ENCODE measurements around the gene ZDHHC17. TPM values are rescaled to one million over a fixed set of nuclear protein-coding genes. Genes with fewer than 3 reads are reported as not detected.

Gene ZDHHC17
- total and polyA plus RNA-seq, 5 experiments from 2014 or later: 10.1 to 68.0 (median 11.5) TPM

- Mint-ChIP-seq H3K27ac (peak overlapping the region in 2 of 10 donors; percentile 16 to 24), H3K4me3 (no peak overlapping the region), H3K9me3 (peaks cover 0 to 6% (median 0%) of the 10 kb centered on the region in 9 donors), H3K4me1 (peaks cover 0 to 5% (median 0%) of the 10 kb centered on the region in 4 donors), H3K27me3 (no peaks in the 10 kb centered on the region), H3K36me3 (peaks cover 17 to 56% (median 39%) of the 10 kb centered on the region in 3 donors)
- ATAC-seq (no peak), DNase-seq (no peak)
- POLR2A ChIA-PET: no interaction called here
Measured at GRCh38 chr12:76855271-76855670, 91.4 kb downstream of the ZDHHC17 start.

GRCh38 chr12:76856018-76856644, 92.2 kb downstream of the ZDHHC17 start:
- Mint-ChIP-seq H3K27me3 (no peaks in the 10 kb centered on the region), H3K36me3 (peaks cover 17 to 50% (median 31%) of the 10 kb centered on the region in 3 donors), H3K4me3 (no peak overlapping the region), H3K4me1 (peaks cover 0 to 5% (median 0%) of the 10 kb centered on the region in 4 donors), H3K9me3 (peaks cover 0 to 6% (median 0%) of the 10 kb centered on the region in 9 donors), H3K27ac (no peak overlapping the region)
- ATAC-seq (no peak), DNase-seq (no peak)
- POLR2A ChIA-PET: no interaction called here

GRCh38 chr12:76859611-76860010, 95.7 kb downstream of the ZDHHC17 start:
- H3K27ac Mint-ChIP-seq: peak overlapping the region in 1 of 10 donors; percentile 16

GRCh38 chr12:76860256-76860655, 96.3 kb downstream of the ZDHHC17 start:
- Mint-ChIP-seq H3K27ac (no peak overlapping the region), H3K27me3 (peaks cover 0 to 1% (median 0%) of the 10 kb centered on the region in 5 donors), H3K4me3 (no peak overlapping the region), H3K36me3 (peaks cover 6 to 20% (median 6%) of the 10 kb centered on the region in 3 donors), H3K9me3 (peaks cover 0 to 5% (median 0%) of the 10 kb centered on the region in 9 donors), H3K4me1 (peaks cover 0 to 5% (median 0%) of the 10 kb centered on the region in 4 donors)
- POLR2A ChIA-PET: no interaction called here
- no peak for DNase-seq
- no peak for ATAC-seq

More at GRCh38 chr12:76859611-76860010, 95.7 kb downstream of the ZDHHC17 start:
- ATAC-seq: no peak
- Mint-ChIP-seq H3K4me3 (no peak overlapping the region), H3K9me3 (peaks cover 0 to 6% (median 0%) of the 10 kb centered on the region in 9 donors), H3K27me3 (no peaks in the 10 kb centered on the region), H3K36me3 (peaks cover 11 to 26% (median 12%) of the 10 kb centered on the region in 3 donors), H3K4me1 (peaks cover 0 to 5% (median 0%) of the 10 kb centered on the region in 4 donors)
- POLR2A ChIA-PET: no interaction called here
- no peak for DNase-seq

- Mint-ChIP-seq H3K27me3 (peaks cover 0 to 20% (median 7%) of the 10 kb centered on the region in 5 donors), H3K4me1 (no peaks in the 10 kb centered on the region), H3K36me3 (no peaks in the 10 kb centered on the region), H3K27ac (no peak overlapping the region), H3K4me3 (no peak overlapping the region), H3K9me3 (no peaks in the 10 kb centered on the region)
- no peak for ATAC-seq
- DNase-seq: no peak
- POLR2A ChIA-PET: no interaction called here
Measured at GRCh38 chr12:76863005-76863670, 99.2 kb downstream of the ZDHHC17 start.

GRCh38 chr12:76863837-76864236, 99.9 kb downstream of the ZDHHC17 start:
- no peak overlapping the region for H3K27ac Mint-ChIP-seq
- no peaks in the 10 kb centered on the region for H3K36me3 Mint-ChIP-seq
- H3K4me1 Mint-ChIP-seq: no peaks in the 10 kb centered on the region
- ATAC-seq: no peak
- H3K4me3 Mint-ChIP-seq: no peak overlapping the region
- POLR2A ChIA-PET: no interaction called here
- H3K9me3 Mint-ChIP-seq: no peaks in the 10 kb centered on the region
- H3K27me3 Mint-ChIP-seq: peaks cover 0 to 24% (median 7%) of the 10 kb centered on the region in 5 donors
- DNase-seq: no peak

- no peak overlapping the region for H3K27ac Mint-ChIP-seq
- no peak overlapping the region for H3K4me3 Mint-ChIP-seq
- peaks cover 5 to 24% (median 8%) of the 10 kb centered on the region in 5 donors for H3K27me3 Mint-ChIP-seq
- POLR2A ChIA-PET: no interaction called here
- DNase-seq (no peak), ATAC-seq (no peak)
- H3K4me1 Mint-ChIP-seq: no peaks in the 10 kb centered on the region
- H3K9me3 Mint-ChIP-seq: no peaks in the 10 kb centered on the region
- no peaks in the 10 kb centered on the region for H3K36me3 Mint-ChIP-seq
Measured at GRCh38 chr12:76864791-76865400, 101.0 kb downstream of the ZDHHC17 start.

GRCh38 chr12:76866151-76866567, 102.2 kb downstream of the ZDHHC17 start:
- ATAC-seq: no peak
- POLR2A ChIA-PET: no interaction called here
- Mint-ChIP-seq H3K9me3 (no peaks in the 10 kb centered on the region), H3K36me3 (no peaks in the 10 kb centered on the region), H3K27me3 (peaks cover 8 to 28% (median 10%) of the 10 kb centered on the region in 5 donors), H3K4me1 (no peaks in the 10 kb centered on the region), H3K27ac (no peak overlapping the region), H3K4me3 (peak overlapping the region in 1 of 10 donors; percentile 5)
- no peak for DNase-seq

GRCh38 chr12:76866726-76867125, 102.8 kb downstream of the ZDHHC17 start:
- Mint-ChIP-seq H3K36me3 (no peaks in the 10 kb centered on the region), H3K27ac (no peak overlapping the region), H3K4me1 (no peaks in the 10 kb centered on the region), H3K4me3 (no peak overlapping the region), H3K27me3 (peaks cover 9 to 31% (median 10%) of the 10 kb centered on the region in 5 donors), H3K9me3 (no peaks in the 10 kb centered on the region)
- ATAC-seq: no peak
- POLR2A ChIA-PET: no interaction called here
- no peak for DNase-seq

GRCh38 chr12:76871082-76871481, 107.2 kb downstream of the ZDHHC17 start:
- H3K27ac Mint-ChIP-seq: peak overlapping the region in 1 of 10 donors; percentile 3
- no peaks in the 10 kb centered on the region for H3K4me1 Mint-ChIP-seq
- H3K9me3 Mint-ChIP-seq: no peaks in the 10 kb centered on the region
- no peaks in the 10 kb centered on the region for H3K36me3 Mint-ChIP-seq
- peaks cover 22 to 54% (median 39%) of the 10 kb centered on the region in 5 donors for H3K27me3 Mint-ChIP-seq
- DNase-seq (no peak), ATAC-seq (no peak)
- POLR2A ChIA-PET: no interaction called here
- H3K4me3 Mint-ChIP-seq: no peak overlapping the region

GRCh38 chr12:76871742-76872141, 107.8 kb downstream of the ZDHHC17 start:
- H3K36me3 Mint-ChIP-seq: no peaks in the 10 kb centered on the region
- no peak overlapping the region for H3K27ac Mint-ChIP-seq
- POLR2A ChIA-PET: no interaction called here
- ATAC-seq: no peak
- peaks cover 26 to 61% (median 36%) of the 10 kb centered on the region in 5 donors for H3K27me3 Mint-ChIP-seq
- DNase-seq: no peak
- H3K9me3 Mint-ChIP-seq: no peaks in the 10 kb centered on the region
- no peaks in the 10 kb centered on the region for H3K4me1 Mint-ChIP-seq
- no peak overlapping the region for H3K4me3 Mint-ChIP-seq

GRCh38 chr12:76872415-76872814, 108.5 kb downstream of the ZDHHC17 start:
- Mint-ChIP-seq H3K36me3 (peaks cover 0 to 4% (median 0%) of the 10 kb centered on the region in 3 donors), H3K27me3 (peaks cover 33 to 67% (median 42%) of the 10 kb centered on the region in 5 donors), H3K4me1 (peaks cover 0 to 1% (median under 1%) of the 10 kb centered on the region in 4 donors), H3K4me3 (no peak overlapping the region), H3K9me3 (no peaks in the 10 kb centered on the region), H3K27ac (no peak overlapping the region)
- POLR2A ChIA-PET: no interaction called here
- DNase-seq (no peak), ATAC-seq (no peak)

- Mint-ChIP-seq H3K27ac (no peak overlapping the region), H3K27me3 (peaks cover 41 to 80% (median 50%) of the 10 kb centered on the region in 5 donors), H3K4me3 (no peak overlapping the region), H3K9me3 (no peaks in the 10 kb centered on the region), H3K4me1 (peaks cover 5 to 11% (median 7%) of the 10 kb centered on the region in 4 donors), H3K36me3 (peaks cover 0 to 4% (median 0%) of the 10 kb centered on the region in 3 donors)
- POLR2A ChIA-PET: no interaction called here
- DNase-seq (no peak), ATAC-seq (no peak)
Measured at GRCh38 chr12:76874027-76874426, 110.1 kb downstream of the ZDHHC17 start.
